Kidney epithelial cell (primary cell): Measurements from ENCODE around the gene CHST3. TPM values are rescaled to one million over a fixed set of nuclear protein-coding genes. Genes with fewer than 3 reads are reported as not detected.

ENCODE experiments used
- DNase-seq: peaks from one replicate; pipeline ENCODE4 v3.0.0-alpha.2; 2010; ENCODE audit warnings: low read depth
- H3K27me3 ChIP-seq: 2 replicates; pipeline ENCODE4 v1.6.0; 2011; ENCODE audit warnings: low read length; ENCODE audit not compliant: control insufficient read depth, insufficient read depth
- H3K36me3 ChIP-seq: 2 replicates; pipeline ENCODE4 v1.5.1; 2011; ENCODE audit warnings: low read length; ENCODE audit not compliant: control insufficient read depth, insufficient read depth
- H3K4me3 ChIP-seq: 2 replicates; pipeline ENCODE4 v1.5.1; 2011; ENCODE audit warnings: low read depth, mild to moderate bottlenecking, control low read depth, low read length
- total RNA-seq: library from RNA; depleted of rRNA; stranded (reverse); fragments of >200 nt; gene quantifications from 2 replicates; pipeline ENCODE4 v1.2.3, GENCODE V29; 2015
- TF ChIP-seq, protein P1 (sequence below): IDR thresholded peaks from 2 replicates; pipeline ENCODE4 v1.5.1; 2011; ENCODE audit warnings: mild to moderate bottlenecking, moderate library complexity, low read length, control low read depth, inconsistent platforms; ENCODE audit not compliant: insufficient read depth, poor library complexity, severe bottlenecking

CHST3 gene
- total RNA-seq, 1 donor from 2014 or later = 48.6 TPM

DNA sequence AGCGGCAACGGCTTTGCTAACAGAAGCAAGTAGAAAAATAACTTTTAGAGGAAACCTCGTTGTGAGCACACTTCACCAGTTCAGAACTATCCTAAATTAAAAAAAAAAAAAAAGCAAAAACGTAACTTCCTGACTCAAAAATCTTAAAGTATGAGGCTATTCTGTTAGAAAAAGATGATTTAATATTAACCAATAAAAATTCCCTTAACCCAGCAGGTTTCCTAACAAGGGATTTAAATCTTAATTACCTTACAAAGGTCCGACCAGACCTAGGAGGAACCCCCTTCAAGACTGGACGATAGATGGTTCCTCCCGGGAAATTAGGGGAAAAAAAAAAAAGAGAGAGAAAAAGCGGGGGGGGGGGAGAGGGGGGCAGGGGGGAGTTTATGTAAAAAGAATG is 22.9 kb upstream of the CHST3 start:
- Histone ChIP-seq H3K4me3 (no peak overlapping the region), H3K27me3 (no peaks in the 10 kb centered on the region), H3K36me3 (no peaks in the 10 kb centered on the region)
- TF ChIP-seq, protein P1, sequence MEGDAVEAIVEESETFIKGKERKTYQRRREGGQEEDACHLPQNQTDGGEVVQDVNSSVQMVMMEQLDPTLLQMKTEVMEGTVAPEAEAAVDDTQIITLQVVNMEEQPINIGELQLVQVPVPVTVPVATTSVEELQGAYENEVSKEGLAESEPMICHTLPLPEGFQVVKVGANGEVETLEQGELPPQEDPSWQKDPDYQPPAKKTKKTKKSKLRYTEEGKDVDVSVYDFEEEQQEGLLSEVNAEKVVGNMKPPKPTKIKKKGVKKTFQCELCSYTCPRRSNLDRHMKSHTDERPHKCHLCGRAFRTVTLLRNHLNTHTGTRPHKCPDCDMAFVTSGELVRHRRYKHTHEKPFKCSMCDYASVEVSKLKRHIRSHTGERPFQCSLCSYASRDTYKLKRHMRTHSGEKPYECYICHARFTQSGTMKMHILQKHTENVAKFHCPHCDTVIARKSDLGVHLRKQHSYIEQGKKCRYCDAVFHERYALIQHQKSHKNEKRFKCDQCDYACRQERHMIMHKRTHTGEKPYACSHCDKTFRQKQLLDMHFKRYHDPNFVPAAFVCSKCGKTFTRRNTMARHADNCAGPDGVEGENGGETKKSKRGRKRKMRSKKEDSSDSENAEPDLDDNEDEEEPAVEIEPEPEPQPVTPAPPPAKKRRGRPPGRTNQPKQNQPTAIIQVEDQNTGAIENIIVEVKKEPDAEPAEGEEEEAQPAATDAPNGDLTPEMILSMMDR = no peak
- no peak for DNase-seq

DNA sequence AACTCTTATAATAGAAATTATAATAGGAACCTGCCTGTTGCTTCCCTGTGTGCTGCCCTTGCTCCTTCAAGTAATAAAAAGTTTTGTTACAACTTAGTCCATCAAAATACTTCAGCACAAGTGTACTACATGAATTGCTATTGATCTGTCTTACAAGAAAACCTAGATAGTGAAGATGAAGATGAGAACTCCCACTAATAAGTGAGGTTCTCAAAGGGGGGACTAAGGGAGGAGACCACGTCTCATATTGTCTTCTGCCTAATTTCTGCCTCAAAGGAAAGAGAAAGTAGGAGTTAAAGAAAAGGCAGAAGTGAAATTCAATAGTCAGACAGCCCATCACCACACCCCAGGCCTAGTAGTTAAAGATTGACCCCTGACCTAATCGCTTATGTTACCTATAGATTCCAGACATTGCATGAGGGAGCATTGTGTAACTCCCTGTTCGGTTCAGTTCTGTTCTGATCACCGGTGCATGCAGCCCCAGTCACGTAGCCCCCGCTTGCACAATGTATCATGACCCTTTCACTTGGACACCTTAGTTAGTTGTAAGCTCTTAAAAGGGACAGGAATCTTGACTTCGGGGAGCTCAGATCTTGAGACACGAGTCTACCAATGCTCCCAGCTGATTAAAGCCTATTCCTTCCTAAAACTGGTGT is 18.2 kb upstream of the CHST3 start:
- Histone ChIP-seq H3K27me3 (no peaks in the 10 kb centered on the region), H3K4me3 (no peak overlapping the region), H3K36me3 (no peaks in the 10 kb centered on the region)
- TF ChIP-seq, protein P1 = no peak
- no peak for DNase-seq

DNA sequence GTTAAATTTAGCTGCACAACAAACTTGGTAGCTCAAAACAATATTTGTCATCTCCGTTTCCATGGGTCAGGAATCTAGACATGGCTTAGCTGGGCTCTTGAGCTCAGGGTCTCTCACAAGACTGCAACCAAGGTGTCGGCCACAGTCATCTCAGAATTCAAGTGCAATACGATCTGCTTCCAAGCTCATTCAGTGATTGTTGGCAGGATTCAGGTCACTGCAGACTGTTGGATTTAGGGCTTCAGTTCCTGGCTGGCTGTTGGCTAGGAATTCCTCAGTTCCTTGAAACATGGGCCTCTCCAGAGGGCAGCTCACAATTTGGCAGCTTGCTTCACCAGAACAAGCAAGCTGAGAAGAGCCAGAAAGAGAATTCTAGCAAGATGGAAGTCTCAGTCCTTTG is 17.5 kb upstream of the CHST3 start:
- DNase-seq = no peak

DNA sequence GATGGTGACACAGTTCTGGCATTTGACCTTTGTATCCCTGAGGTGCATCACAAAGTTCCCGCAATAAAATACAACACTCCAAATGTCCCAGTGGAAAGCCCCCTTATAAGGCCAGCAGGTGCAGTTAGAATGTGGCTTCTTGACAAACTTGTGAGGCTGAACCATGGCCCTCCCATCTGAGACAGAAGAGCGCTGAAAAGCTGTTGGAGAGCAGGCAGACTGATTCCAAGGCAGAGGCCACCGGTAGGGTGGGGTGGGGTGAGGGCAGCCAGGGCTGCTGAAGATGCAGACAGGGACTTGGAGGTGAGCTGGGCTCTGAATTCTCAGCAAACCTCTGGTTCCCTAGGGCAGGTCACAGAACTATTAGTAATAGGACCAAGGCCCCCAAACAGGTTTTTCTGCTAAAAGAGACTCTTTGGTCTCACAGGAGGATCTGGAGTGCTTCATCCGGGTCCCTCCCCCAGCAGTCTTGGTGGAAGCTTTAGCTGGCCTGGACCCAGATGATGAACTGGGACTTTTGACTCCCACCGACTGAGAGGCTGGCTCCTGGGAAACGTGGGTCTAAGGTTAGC is 15.6 kb upstream of the CHST3 start:
- TF ChIP-seq, protein P1 = no peak
- no peak for DNase-seq
- H3K36me3 ChIP-seq = no peaks in the 10 kb centered on the region

More for the DNA sequence above, 17.5 kb upstream of the CHST3 start:
- no peaks in the 10 kb centered on the region for H3K36me3 ChIP-seq
- TF ChIP-seq, protein P1 = no peak
- no peaks in the 10 kb centered on the region for H3K27me3 ChIP-seq
- H3K4me3 ChIP-seq = no peak overlapping the region

DNA sequence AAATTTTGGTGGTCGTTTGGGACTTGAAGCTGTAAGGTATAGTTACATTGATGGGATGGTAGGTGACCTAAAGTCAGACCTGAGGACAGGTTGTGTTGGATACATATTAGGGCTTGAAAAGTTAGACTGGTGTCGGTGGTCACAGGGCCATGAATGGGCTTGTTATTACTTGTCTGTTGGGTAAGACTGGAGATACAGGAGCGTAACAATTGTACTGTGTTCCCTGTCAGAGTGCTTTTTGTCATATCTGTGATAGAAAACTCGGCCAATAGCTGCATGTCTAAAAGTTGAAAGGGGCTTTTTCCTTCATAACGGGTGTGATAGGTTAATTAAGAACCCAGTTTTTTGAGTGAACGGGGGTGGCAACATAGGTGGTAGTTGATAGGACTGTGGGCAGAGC is 13.5 kb upstream of the CHST3 start:
- Histone ChIP-seq H3K4me3 (no peak overlapping the region), H3K27me3 (no peaks in the 10 kb centered on the region), H3K36me3 (no peaks in the 10 kb centered on the region)
- TF ChIP-seq, protein P1 = no peak
- DNase-seq = no peak

More for the DNA sequence above, 15.6 kb upstream of the CHST3 start:
- no peaks in the 10 kb centered on the region for H3K27me3 ChIP-seq
- H3K4me3 ChIP-seq = no peak overlapping the region

DNA sequence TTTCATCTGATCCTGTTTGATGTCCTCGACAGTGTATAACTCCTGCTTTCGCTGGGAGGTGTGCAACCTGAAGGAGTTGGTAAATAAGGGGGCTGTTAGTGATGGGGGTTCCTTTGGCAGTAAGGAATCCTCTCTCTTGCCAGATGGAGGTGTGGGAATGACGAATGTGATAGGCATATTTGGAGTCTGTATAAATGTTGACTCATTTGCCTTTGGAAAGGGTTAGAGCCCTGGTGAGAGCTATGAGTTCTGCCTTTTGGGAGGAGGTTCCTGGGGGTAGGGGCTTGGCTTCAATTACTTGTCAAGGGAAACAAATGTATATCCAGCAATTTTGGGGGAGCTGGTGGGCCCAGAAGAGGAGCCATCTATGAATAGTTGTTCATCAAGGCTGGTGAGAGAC is 11.4 kb upstream of the CHST3 start:
- TF ChIP-seq, protein P1 = no peak
- H3K4me3 ChIP-seq = no peak overlapping the region
- no peak for DNase-seq
- H3K27me3 ChIP-seq = no peaks in the 10 kb centered on the region
- H3K36me3 ChIP-seq = no peaks in the 10 kb centered on the region
